ENCODE data around the gene EFS. TPM values are rescaled to one million over a fixed set of nuclear protein-coding genes. Genes with fewer than 3 reads are reported as not detected.
A peak's percentile ranks its signal among the peaks of the same experiment; 100 is the strongest.

Gene EFS
- total RNA-seq, 1 donor from 2014 or later = 46.6 TPM

GRCh38 chr14:23320584-23321571, 44.1 kb downstream of the EFS start, which contains the start of gene PABPN1:
TSS of gene PABPN1 (plus strand) at chr14:23321457. CDS start at chr14:23321470, 13 bp downstream.
- ATAC-seq (peak; percentile 98), DNase-seq (ENCODE audit: low spot score) (peak; percentile 99)
- intact Hi-C loops (cut with DNase I) = loop anchor here (10.0 kb wide), 2 partner anchors 144 to 244 kb away; partner anchors contain the start of genes AP1G2 and NGDN

GRCh38 chr14:23319746-23320583, 45.0 kb downstream of the EFS start:
- DNase-seq (ENCODE audit: low spot score) (no peak), ATAC-seq (no peak)
- intact Hi-C loops (cut with DNase I) = loop anchor here (10.0 kb wide), 2 partner anchors 145 to 245 kb away; partner anchors contain the start of genes AP1G2 and NGDN

- intact Hi-C loops (cut with DNase I) = no loop called here
- DNase-seq (ENCODE audit: low spot score) = no peak
- ATAC-seq = no peak
Observed at GRCh38 chr14:23316300-23316699, 48.7 kb downstream of the EFS start.

GRCh38 chr14:23310546-23310945, 54.4 kb downstream of the EFS start:
- intact Hi-C loops (cut with DNase I) = no loop called here
- ATAC-seq = no peak
- no peak for DNase-seq (ENCODE audit: low spot score)

- no peak for ATAC-seq
- peak; percentile 51 for DNase-seq (ENCODE audit: low spot score)
- intact Hi-C loops (cut with DNase I) = no loop called here
Observed at GRCh38 chr14:23308721-23309445, 56.1 kb downstream of the EFS start.

- DNase-seq (ENCODE audit: low spot score) (peak; percentile 55), ATAC-seq (no peak)
- intact Hi-C loops (cut with DNase I) = no loop called here
Observed at GRCh38 chr14:23307687-23308644, 57.0 kb downstream of the EFS start.

GRCh38 chr14:23307146-23307530, 57.8 kb downstream of the EFS start:
- ATAC-seq (no peak), DNase-seq (ENCODE audit: low spot score) (no peak)
- intact Hi-C loops (cut with DNase I) = no loop called here

GRCh38 chr14:23306412-23307145, 58.4 kb downstream of the EFS start, which contains the start of gene BCL2L2:
TSS of gene BCL2L2 (plus strand) at chr14:23306833. CDS start at chr14:23307768, 935 bp downstream.
- DNase-seq (ENCODE audit: low spot score) (peak; percentile 95), ATAC-seq (peak; percentile 91)
- intact Hi-C loops (cut with DNase I) = no loop called here

Small RNA genes within 50 kb of the gene (microRNA-seq; reads per million reads assigned to microRNA genes)
- 4.0 reads per million, percentile 7 among the genes with 10 or more reads in this experiment for gene MIR208A

Other genes with a start within 250 kb of the EFS start
- 0.31 TPM for gene CEBPE, start 245.9 kb downstream of the EFS start, total RNA-seq
- gene SLC7A8, start 181.5 kb downstream of the EFS start, total RNA-seq = 15.0 TPM
- gene RNF212B, start 127.2 kb downstream of the EFS start, total RNA-seq = not detected
- gene HOMEZ, start 79.0 kb downstream of the EFS start, total RNA-seq = 8.3 TPM
- 24.0 TPM for gene PPP1R3E, start 62.3 kb downstream of the EFS start, total RNA-seq
- gene BCL2L2, start 58.3 kb downstream of the EFS start, total RNA-seq = 56.5 TPM
- gene PABPN1, start 43.7 kb downstream of the EFS start, total RNA-seq = 135 TPM
- gene SLC22A17, start 12.3 kb downstream of the EFS start, total RNA-seq = 67.3 TPM
- not detected for gene IL25, start 7.6 kb upstream of the EFS start, total RNA-seq
- 75.3 TPM for gene CMTM5, start 11.9 kb upstream of the EFS start, total RNA-seq
- gene MYH6, start 43.1 kb upstream of the EFS start, total RNA-seq = not detected
- gene MYH7, start 70.5 kb upstream of the EFS start, total RNA-seq = 0.18 TPM
- gene NGDN, start 104.5 kb upstream of the EFS start, total RNA-seq = 41.1 TPM
- gene ZFHX2, start 186.6 kb upstream of the EFS start, total RNA-seq = 7.4 TPM
- 19.7 TPM for gene THTPA, start 191.1 kb upstream of the EFS start, total RNA-seq
- 59.6 TPM for gene AP1G2, start 202.6 kb upstream of the EFS start, total RNA-seq
- 0.85 TPM for gene JPH4, start 213.6 kb upstream of the EFS start, total RNA-seq